ENCODE data around the gene POLR3G.

POLR3G gene

GRCh38 chr5:90504743-90505142 is 30.1 kb downstream of the POLR3G start:
- no peak for DNase-seq

DNA sequence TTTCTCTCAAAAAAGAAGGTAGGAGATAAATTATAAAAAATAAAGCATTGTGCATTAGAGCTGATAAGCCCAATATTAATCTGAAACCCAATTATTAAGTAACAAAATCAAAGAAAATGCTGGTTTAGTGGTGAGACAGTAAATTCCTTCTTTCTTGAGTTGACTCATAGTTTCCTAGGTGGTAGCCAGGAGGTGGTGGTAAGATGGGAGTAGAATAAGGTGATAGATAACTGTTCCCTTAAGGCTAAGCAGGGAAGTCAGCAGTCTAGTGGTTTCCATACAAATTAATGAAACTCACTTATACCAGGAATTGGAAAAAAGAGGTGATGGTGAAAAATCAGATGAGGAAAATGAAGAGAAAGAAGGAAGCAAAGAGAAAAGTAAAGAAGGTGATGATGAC is 31.6 kb downstream of the POLR3G start:
- no peak for DNase-seq

- no peak for DNase-seq
Observed at GRCh38 chr5:90510438-90510837, 35.8 kb downstream of the POLR3G start.

- no peak for DNase-seq
Observed at GRCh38 chr5:90514520-90514919, 39.9 kb downstream of the POLR3G start.

DNA sequence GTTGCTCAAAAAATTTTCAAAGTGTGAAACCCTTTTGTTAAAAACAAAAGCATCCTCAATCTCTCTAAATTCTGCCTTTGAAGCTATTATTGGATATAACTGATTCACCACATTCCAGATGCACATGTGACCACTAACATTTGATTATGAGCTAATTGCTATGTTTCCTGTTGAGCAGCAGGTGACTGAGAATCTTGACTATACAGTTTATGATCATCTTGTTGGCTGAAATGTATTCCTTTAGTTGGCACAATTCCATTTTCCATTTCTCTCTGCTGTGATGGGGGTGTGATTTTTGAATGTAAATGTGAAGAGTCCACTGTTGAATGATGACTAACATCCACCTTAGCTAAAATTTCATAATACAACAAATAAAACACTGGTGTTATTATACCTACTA is 44.0 kb downstream of the POLR3G start:
- DNase-seq = no peak

- no peak for DNase-seq
Observed at GRCh38 chr5:90519081-90519480, 44.4 kb downstream of the POLR3G start.

- DNase-seq = no peak
Observed at GRCh38 chr5:90528601-90529193, 54.0 kb downstream of the POLR3G start.

GRCh38 chr5:90529194-90529938 is 54.7 kb downstream of the POLR3G start, which contains the start of gene LYSMD3:
Gene LYSMD3, minus strand, starts transcription at chr5:90529584. Its CDS starts 4,295 bp downstream, at chr5:90525289.
- DNase-seq = peak; percentile 81

GRCh38 chr5:90529939-90530677 is 55.4 kb downstream of the POLR3G start:
- DNase-seq = peak; percentile 26

DNA sequence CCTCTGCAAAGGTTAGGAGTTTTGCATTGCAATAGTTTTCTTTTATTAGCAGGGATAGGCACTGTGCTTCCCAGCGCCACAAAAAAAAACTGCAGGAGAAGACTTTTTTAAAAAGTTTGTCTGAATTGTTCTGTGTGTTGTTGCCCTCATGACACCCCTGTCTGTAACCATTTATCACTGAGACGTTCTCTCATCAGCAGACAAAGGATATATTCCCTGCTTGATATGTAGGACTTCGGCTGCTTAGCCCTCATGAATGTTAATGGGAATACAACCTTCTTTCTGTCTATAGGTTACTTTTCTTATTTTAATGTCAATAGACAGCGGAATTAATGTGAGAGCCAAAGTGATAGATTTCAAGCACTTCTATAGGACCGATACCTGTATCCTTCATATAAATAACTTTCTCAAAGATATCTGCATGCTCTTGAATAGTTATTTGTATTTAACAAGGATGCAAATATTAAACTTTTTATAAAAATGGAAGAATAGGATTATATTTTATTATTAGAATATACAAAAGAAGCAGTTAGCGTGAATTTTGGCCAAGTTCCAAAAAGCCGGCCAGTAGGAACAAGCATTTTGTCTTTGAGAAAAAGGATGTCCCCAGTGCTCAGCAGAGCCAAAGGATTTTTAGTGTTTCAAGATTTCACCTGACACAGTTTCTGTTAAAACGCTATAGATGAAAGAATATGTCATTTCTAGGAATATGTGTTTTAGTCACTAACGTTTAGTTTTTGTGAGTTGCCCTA is 56.2 kb downstream of the POLR3G start:
- no peak for DNase-seq

DNA sequence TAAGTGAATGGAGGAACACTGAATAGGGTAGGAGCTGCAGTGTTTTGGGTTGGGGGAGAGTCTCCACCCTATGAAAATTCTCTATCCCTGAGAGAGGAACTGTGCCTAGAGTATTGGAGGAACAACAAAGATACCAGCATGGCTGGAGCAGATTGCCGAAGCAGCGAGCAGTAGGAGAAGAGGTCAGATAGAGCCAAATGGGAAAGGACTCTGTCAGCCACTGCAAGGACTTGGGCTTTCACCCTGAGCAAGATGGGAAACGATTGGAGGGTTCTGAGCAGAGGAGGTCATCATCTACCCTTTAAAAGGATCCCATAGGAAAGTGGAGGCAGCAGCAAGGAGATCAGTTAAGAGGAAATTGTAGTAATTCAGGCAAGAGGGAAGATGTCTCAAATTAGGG is 59.1 kb downstream of the POLR3G start:
- DNase-seq = no peak

DNA sequence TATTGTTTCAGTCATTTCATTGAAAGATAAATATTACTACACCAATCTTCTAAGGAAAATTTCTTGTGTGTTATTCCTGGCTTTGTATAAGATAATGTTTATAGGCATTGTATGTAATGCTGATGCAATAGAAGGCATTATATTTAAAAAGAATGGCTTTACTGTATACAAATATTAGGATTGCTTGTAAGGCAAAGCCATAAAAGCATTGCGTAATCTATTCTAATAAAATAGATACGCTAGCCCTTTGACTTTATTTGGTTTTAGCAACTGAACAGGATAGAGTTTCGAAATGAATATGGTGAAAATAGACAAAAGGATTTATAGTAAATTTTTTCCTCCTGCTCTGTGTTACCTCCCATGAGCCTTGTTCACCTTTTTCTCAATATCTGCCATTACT is 60.3 kb downstream of the POLR3G start:
- no peak for DNase-seq

DNA sequence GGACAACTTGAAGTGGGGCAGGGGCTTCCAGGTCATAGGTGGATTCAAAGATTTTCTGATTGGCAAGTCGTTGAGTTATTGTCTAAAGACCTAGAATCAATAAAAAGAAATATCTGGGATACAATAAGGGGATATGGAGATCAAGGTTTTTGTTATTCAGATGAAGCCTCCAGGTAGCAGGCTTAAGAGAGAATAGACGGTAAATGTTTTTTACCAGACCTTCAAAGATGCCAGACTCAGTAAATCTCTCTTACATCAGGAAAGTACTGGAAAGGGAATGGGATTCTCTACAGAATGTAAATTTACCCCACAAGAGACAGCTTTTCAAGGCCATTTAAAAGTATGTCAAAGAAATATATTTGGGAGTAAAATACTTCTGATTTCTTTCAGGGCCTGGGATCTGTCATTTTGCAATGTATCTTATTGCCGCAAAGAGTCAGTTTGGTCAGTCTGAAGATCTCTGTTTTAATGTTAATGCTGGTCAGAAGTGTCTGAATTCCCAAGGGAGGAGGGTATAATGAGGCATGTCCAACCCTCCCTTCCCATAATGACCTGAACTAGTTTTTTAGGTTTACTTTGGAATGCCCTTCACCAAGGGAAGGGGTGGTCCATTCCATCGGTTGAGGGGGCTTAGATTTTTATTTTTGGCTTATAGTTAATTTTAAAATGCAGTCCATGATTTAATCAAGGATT is 68.3 kb downstream of the POLR3G start:
- DNase-seq = no peak

DNA sequence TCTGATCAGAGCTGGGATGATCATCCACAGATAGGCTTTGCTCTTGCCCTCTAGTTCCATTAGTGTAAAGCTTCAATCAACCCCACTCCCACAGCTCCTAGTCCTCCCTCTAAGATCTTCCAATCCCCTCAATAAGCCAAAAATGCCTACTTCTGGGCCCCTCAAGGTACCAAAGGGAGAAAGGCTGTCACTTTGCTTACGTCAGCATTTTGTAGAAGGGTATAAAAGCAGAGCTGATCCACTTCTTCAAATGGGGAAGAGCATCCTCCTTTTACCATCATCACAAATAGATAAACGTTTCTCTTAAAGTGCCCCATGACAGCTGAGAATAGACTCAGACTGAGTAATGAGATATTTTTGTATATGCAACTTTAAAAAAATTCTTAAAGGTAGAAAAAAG is 70.8 kb downstream of the POLR3G start:
- DNase-seq = no peak

DNA sequence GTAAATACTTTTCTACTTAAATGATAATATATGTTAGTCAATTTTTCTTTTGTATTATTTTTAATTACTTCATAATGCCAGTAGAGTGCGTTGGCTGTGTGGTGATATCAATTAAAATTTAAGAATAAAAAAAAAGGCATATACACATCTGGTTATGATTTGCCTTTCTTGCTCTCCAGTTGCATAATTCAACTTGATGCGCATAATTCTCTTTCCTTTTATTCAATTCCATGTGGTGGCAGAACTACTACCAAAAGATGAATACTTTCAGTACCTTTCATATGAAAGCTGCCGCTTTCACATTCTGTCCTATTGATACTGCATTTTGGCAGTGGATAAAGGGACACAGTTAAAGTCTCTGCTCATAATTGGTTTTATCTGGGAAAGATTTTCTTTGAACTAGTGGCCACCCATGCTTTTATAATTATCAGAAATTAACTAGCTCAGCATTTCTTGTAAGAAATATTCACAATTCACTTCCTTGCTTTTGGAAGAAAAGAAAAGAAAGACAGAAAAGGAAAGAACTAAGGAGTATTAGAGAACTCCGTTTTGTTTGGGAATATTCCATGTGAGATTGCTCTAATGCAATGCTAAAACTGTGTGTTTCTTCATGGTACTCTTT is 71.7 kb downstream of the POLR3G start:
- no peak for DNase-seq

- no peak for DNase-seq
Observed at GRCh38 chr5:90547072-90547536, 72.4 kb downstream of the POLR3G start.

GRCh38 chr5:90548069-90548593 is 73.5 kb downstream of the POLR3G start:
- DNase-seq = no peak

GRCh38 chr5:90549223-90549622 is 74.6 kb downstream of the POLR3G start:
- no peak for DNase-seq

- DNase-seq = no peak
Observed at GRCh38 chr5:90549729-90550275, 75.1 kb downstream of the POLR3G start.

GRCh38 chr5:90550963-90551362 is 76.3 kb downstream of the POLR3G start:
- no peak for DNase-seq

DNA sequence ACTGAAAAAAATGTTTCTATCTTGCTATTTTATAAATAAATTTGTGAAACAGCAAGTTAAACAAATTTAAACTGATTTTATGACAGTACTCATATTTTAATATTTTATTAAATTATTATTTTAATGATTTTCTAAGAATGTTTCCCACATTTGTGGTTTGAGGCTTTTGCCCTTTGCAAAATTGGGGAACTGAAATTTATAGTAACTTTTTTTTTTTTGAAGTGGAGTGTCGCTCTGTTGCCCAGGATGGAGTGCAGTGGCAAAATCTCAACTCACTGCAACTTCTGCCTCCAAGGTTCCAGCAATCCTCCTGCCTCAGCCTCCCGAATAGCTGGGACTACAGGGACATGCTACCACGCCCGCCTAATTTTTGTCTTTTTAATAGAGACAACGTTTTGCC is 76.7 kb downstream of the POLR3G start:
- DNase-seq = no peak
